SU-DHL-6 (cell line): Measurements from ENCODE around the gene ATF6.

Experiments used
- CTCF ChIP-seq: fragments of 200-600 bp; sonication (generic); IDR thresholded peaks from one replicate; pipeline ENCODE4 v1.5.1; 2017; ENCODE audit warnings: antibody characterized with exemption, mild to moderate bottlenecking, low read length, moderate library complexity; ENCODE audit not compliant: insufficient read depth, poor library complexity, severe bottlenecking
- EZH2phosphoT487 ChIP-seq: fragments of 200-600 bp; sonication (generic), shearing (Covaris generic); conservative IDR thresholded peaks from 2 replicates; pipeline ENCODE4 v1.6.1; 2018; ENCODE audit warnings: mild to moderate bottlenecking, antibody characterized with exemption, low read length, moderate library complexity, mixed read lengths

- TF ChIP-seq CTCF (no peak), EZH2phosphoT487 (no peak)
Observed at GRCh38 chr1:161887730-161888287, 121.7 kb downstream of the ATF6 start.
